DMS53 treated with DMSO at 0.1 percent for 48 hours (cell line): ENCODE data around the gene CYFIP1.

Source experiments
- DNase-seq: peaks from one replicate; lab custom pipeline; 2025; ENCODE audit not compliant: unreplicated experiment; lab: John Stamatoyannopoulos, UW

The CYFIP1 gene

DNA sequence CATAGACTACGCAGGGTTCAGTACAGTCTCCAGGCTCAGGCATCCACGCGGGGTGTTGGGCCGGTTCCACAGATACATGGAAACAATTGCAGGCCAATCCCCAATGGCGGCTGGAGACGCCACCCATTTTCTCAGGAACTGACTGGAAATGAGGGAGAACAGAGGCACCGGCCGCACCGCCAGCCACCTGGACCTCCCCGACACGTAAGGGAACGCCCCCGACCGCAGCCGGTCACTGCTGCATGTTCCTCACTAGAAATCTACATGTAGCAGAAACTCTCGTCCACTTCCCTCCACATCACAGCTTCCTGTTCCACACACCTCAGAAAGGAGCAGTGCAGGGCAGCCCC, 29.2 kb downstream of the CYFIP1 start:
- no peak for DNase-seq

DNA sequence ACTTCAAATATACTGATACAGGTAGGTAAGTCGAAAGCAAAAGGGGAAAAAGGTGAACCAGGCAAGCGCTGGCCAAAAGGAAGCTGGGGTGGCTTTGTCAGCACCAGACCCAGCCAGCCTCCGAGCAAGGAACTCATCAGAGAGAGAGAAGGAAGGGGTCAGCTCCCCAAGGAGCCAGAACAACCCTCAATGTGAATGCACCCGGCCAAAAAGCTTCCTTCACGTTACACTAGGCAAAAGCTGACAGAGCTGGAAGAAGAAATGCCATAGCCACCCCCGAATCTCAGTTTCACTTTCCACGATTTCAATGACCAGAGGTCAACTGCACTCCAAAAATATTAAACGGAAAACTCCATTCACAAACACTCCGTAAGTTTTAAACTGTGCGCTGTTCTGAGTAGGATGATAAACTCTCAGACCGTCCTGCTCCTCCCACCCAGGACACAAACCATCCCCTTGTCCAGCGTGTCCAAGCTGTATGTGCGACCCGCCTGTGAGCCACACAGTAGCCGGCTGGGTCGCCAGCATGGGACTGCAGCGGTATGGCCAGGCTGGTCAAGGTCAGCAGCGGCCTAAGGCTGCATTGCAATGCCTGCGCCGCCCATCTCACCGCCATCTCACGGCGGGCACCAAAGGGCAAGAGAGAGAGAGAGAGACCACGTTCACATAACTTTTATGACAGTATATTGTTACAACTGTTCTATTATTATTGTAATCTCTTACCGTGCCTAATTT, 29.7 kb downstream of the CYFIP1 start:
- no peak for DNase-seq

DNA sequence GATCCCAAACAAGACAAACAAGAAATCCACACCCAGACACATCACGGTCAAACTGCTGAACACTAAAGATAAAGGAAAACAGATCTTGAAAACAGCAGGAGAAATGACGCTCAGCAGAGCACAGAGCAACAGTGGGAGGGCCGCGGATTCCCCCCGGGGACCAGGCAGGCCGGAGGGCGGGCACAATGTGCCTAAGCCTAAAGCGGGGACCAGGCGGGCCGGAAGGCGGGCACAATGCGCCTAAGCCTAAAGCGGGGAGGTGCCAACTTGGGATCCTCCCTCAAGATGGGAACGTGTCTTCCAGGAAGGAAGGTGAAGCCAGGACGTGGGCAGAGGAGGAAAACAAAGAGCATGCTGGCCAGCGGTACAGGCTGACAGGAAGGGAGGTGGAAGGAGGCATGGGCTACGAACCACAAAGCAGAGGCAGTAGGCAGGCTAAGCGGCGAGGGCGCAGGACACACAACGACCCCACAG, 31.1 kb downstream of the CYFIP1 start:
- DNase-seq: no peak

DNA sequence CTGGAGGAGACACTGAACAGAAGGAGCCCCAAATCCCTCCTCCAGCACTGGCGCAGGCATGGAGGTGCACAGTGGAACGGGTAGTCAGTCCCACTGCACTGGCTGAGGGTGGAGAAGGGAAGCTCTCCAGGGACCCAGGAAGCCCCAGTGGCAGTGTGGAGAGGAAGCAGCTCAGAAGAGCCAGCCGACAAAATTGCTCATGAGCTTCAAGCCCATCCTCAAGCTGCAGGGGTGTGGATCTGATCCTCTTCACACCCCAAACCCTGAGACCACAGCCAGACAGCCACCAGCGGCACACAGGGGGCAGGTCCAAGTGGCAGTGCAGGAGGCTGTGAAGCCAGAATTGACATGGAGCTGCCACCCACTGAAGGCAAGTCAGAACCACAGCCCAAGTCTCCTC, 32.1 kb downstream of the CYFIP1 start:
- DNase-seq: no peak

DNA sequence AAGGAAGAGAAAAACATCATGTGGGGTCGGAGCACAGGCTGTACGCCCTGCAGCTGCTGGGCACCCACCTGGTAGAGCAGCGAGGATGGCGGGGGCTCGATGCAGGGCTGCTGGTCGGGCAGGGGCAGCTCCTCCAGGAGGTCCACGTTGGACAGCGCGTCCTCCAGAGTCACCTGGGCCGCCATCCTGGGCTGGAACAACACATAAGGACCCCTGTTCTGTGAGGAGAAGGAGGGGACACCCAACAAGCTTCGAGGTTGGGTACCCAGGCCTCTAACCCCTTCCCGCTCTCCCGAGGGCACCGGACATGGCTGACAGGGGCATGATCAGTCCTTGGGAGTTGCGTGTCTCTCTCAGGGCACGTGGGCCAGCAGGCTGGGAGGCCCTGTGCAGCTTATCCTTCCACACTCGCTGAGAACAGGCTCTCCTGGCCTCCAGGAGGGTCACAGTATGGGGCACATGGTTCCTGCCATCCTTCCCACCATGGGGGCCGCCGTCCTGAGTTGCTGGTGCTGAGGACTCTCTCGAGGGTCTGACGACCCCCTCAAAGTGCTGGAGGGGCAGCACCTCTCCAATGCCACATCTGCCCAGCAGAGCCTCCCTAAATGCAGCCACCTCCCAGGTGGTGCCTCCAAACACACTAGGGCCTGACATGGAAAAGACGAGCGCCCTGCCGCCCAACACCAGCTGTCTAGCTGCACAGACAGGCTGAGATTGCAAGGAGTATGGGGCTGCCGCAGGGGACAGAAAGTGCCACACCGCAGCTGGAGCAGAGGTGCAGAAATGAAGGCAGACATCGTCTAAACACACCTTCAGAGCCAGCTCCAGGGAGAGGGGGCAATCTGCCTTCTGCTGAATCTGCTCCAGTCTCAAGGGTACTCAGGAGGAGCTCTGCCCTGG, 32.8 kb downstream of the CYFIP1 start:
- DNase-seq: no peak

DNA sequence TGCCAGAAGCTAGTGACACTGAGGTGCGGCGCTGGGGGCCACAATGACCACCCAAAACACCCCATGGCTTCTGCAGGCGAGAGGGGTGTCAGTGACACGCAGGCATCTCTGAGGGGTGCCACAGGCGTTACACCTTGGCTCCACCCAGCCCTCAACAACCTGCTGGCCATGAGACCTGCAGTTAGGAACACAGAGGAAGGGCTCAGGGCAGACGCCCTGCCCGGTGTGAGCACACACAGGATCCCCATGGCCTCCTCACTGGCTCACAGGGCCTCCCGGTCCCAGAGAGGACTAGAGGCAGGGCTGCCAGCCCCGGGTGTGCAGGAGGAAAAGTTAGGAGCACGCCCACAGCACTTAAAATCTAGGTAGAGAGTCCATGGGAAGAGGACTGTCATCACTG, 35.1 kb downstream of the CYFIP1 start:
- no peak for DNase-seq

DNA sequence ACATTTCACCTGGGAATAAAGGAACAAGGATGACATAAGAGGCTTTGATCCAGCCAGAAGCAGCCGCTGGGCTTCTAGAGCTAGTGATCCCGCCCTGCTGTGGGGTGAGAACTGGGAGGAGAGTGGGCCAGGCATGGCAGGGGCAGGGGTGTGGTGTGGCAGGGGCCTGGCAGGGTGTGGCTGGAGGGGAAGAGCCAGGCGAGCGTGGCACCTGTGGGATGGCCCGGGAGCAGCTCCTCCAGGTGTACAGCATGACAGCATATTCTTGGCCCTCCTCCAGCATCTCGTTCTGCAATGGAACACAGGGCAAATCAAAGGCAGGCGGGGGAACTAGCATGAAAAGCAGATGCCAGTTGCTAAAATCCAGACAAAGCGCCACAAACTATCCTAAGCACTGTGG, 35.5 kb downstream of the CYFIP1 start:
- peak; percentile 43 for DNase-seq

DNA sequence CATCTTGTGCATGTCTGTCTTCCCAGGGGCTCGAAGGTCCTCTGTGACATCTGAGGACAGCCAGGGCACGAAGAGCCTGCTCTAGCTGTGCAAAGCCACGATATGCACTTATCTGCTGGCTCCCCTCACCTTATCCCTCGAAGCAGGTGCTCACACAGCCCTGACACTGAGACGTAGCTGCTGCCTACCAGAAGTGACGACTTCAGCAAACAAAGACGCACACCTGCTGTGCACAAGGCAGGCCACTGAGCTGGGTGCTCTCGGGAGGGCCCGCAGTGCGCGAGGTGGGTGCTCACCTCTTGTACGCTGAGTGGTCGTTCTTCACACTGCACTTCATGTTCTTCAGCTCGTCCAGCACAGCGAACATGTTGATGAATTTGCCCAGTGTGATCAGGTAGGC, 37.3 kb downstream of the CYFIP1 start:
- DNase-seq: peak; percentile 38

DNA sequence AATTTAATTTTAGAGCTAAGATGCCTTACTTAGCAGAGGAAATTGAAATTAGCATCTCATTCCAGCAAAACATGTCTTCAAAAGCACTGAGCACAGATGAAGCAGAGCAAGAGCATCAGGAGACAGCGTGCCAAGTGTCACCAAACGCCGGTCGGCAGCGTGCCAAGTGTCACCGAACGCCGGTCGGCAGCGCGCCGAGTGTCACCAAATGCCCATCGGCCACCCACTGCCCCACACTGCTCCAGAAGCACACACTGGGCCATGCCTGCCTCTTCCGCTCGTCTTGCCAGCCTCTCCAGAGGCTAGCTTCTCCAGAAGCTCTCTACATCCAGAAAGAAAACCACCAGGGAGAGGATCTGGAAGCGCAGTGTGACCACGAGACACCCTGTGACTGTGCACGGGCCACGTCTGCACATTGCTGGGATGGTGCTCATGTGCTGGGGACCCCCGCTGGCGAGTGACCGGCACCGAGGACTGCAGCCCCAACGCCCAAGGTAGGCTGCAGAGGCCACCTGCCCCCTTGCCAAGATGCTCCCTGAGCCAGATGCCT, 37.8 kb downstream of the CYFIP1 start:
- DNase-seq: no peak

DNA sequence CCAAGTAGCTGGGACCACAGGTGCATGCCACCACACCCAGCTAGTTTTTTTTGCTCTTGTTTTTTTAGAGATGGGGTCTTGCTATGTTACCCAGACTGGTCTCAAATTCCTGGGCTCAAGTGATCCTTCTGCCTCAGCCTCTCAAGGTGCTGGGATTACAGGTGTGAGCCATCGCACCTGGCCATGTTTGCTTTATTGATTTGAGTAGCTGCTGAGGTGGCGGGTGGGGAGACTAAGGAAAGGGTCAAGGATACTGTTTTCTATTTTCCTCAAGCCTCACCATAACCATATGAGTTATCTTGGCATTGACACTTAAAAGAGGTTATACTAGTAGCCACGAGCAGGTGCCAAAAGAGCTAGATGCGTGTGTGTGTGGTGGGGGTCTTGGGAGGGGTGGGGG, 39.0 kb downstream of the CYFIP1 start:
- DNase-seq: no peak

DNA sequence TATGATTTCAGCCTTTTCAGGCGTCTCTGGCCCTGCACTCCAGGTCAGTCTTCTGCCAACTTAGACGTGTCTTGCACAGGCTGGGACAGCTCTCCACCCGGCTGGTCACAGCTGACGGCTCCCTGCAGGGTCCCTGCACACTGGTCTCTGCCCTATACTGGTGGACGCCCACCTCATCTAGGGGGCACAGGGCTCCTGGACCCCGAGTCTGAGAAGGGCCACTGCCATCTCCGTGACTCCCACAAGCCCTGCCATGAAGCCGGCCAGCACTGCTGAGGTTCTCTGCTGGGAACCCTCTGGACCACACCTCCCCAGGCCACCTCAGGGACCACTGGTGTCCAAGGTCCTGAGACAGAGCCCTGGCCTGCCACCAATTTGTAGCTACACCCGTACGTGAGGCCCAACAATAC, 40.5 kb downstream of the CYFIP1 start:
- no peak for DNase-seq

DNA sequence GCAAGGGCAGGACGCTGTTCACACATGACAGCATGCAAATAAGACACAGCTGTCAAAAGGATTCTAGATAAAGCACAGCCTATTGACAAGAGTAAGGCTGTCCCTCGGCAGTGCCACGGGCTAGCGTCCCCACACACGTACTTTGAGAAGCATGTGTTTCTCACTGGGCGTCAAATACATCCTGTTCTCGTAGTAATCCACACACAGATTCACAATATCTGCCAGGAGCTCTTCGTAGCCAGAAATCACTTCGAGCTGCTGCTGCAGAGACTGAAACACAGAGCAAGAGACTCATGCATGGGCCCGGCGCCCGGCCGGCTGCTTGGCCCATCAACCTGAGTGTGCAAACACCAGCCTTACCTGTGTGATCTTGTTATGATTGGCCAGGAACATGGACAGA, 41.1 kb downstream of the CYFIP1 start:
- DNase-seq: no peak

DNA sequence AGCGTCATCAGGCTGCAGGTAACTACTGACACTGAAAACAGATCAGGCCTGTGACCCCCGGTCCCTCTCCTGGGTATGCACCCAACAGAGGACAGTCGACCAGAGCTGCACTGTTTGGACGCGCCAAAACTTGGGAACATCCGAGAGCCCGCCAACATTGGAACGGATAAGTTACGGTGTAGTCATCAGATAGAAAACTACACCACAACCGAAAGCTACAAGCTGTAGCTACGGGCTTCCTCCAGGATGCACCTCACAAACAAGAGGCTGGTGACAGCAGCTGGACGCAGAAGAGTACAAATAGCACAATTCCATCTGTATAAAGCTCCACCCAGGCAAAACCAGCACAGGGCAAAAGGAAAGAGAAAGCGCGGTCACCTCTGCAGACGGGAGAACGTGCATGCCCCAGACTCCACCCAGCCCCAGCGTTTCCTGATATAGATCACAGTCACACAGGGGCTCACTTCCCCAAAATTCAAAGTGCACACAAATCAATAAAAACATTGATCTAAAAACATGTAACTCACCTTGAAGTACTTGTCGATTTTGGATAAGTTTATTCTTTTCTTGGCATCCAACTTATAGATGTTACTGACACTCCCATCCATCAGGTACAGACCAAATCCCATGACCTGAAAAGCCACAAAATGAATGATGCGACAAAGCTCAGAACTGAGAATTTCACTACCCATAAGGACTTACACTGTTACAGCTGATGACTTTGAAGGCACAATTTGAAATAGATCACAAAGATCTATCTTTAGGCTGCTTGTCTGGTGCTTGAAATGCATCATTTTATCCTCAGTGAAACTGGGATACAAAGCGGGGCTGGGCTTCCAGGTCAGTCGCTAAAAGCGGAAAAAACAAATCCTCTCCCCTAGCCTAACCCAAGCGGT, 43.3 kb downstream of the CYFIP1 start:
- DNase-seq: no peak

DNA sequence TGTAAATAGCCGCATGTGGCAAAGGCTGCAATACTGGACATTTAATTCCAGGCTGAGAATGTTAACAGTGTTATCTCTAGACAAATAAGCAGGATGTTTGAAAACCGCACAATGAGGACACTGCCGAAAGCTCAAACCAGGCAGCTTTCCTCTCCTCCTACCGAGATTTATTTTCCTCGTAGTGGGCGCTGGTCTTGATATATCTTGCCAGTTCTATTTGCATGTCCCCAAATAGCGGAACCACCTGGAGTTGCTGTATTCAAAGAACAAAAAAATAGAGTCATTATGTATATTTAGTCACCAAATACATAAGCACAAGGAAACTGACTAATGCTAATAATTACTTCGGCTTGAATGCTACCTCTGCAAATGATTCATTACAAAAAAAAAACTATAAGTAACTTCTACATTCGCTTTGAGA, 46.5 kb downstream of the CYFIP1 start:
- DNase-seq: no peak

DNA sequence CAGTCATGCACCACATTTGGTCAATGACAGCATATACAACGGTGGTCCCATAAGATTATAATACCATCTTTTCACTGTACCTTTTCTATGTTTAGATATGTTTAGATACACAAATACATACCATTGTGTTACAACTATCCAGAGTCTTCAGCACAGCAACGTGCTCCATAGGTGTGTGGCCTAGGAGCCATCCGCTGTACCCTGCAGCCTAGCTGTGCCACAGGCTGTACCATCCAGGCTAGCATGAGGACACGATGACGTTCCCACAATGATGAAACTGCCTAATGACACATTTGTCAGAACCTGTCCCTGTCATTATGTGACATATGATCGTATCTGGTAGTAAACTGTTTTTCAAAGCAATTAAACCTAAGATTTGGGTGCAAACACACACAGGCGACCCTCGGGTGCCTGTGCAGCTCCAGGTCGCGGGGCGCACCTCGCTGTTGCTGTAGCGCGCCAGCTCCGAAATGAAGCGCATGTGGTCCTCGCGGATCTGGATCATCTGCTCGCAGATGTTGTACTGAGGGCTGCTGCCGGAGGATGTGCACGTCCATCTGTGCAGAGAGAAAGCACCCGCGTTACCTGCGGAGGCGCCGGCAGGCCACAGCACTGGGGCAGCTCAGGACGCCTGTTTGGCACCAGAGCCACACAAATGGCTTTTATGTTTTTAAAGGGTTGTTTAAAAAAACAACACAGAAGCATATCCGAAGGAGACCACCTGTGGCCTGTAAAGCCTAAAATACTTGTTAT, 48.2 kb downstream of the CYFIP1 start:
- no peak for DNase-seq

DNA sequence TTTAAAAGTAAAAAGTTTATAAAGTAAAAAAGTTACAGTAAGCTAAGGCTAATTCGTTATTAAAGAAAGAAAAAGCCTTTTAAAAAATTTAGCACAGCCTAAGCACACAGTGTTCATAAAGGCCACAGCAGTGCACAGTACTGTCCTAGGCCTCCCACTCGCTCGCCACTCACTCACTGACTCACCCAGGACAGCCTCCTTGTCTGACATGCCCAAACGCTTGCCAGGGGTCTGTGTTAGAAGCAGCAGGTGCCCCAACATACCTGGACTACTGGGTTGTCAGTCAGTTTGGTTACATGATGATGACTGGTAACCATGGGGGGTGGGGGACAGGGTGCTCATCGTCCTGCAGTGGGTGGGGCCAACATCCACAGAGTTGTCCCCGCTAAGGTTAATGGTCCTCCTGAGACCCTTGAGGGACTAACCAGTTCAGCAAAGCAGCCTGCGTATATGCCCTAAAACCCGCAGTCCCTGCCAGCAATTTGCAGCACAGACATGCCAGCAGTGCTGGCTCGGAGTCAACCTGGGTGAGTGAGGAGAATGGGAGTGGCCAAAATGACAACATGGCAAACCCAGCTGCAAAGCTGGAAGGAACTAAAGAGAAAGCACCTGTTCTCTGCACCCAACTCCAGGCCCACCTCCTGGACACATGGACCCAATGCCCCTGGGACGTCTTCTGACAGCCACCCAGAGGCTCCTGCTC, 49.2 kb downstream of the CYFIP1 start:
- no peak for DNase-seq

DNA sequence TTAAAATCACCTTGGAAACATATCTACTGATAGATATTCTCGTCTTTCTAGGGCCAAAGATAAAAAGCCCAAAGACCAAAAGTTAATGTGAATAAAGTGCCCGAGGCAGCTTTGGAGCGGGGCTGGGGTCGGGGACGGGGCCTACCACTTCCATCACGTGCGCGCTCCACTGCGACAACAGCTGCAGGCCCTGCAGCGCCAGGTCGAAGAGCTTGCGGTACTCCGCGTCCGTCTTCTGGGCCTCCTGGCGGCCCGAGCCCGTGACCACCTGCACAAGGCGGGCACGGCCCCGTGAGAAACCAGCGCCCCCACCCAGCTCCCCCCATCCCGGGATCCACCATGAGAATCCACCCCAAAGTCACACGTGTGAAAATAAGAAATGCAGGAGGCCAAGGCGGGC, 52.4 kb downstream of the CYFIP1 start:
- no peak for DNase-seq

DNA sequence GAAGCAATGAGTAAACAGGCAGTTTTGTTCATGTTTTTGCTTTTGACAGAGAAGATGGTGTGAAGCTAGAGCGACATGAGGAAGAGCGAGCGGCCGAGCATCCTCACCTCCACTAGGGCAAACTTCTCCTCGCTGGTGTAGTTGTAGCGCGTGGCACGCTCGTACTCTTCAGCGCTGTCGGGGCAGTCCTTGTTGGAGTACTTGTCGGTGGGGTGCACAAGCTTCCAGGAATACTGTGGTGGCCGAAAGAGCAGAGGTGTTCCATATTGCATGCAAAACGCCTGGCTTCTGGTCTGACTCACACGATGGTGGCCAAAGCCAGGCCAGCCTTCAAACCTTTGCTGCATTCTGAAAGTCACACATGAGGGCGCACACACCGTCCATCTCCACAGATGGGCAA, 54.3 kb downstream of the CYFIP1 start:
- DNase-seq: no peak

DNA sequence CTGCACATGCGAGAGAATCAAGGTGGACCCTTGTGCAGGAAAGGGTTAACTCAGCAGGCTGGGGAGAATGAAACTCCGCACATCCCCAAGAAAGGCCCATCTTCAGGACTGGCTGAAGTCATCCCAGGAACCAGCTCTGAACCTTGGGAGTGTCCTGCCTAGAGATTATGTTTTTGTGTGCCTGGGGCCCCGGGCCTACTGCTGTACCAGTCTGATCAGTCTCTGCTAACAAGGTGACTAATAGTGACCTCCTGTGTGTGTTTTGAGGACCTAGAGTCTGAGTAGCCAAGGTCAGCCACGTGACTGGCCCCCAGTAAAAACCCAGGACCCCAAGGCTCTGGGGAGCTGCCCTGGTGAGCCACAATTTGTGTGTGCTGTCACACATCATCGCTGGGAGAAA, 58.2 kb downstream of the CYFIP1 start:
- no peak for DNase-seq

DNA sequence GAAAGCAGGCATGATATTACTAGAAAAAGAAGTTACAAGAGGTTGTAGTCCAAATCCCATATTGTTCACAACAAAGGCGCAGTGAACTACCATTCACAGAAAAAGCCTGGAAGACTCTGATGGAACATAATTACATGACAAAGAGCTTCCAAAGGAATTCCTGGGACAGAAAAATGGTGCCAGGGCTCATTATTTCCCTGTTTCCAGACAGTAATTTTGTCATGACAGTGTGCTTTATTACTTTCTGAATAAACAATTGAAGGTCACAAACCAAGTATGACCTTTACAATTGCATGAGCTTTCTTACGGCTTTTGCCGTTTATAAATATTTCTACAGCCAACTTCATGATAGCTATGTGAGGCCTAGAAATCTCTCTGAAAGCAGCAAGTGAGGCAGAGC, 61.0 kb downstream of the CYFIP1 start:
- no peak for DNase-seq
